Astrocyte (in vitro differentiated cells and primary cell): ENCODE data around the gene DNAJC13. TPM values are rescaled to one million over a fixed set of nuclear protein-coding genes. Genes with fewer than 3 reads are reported as not detected.

ENCODE experiments used
- DNase-seq: peaks from one replicate; pipeline ENCODE4 v3.0.0-alpha.2; 2010; ENCODE audit warnings: low read depth
- FAIRE-seq: peaks from 2 replicates; lab custom pipeline; 2011; peaks lifted over from hg19 to GRCh38; lab: Jason Lieb, UNC
- H2AFZ ChIP-seq: 2 replicates; pipeline ENCODE4 v1.6.0; 2012; ENCODE audit warnings: low read depth, low read length, inconsistent platforms
- H3K27ac ChIP-seq: 2 replicates; pipeline ENCODE4 v1.5.1; 2011; ENCODE audit warnings: low read depth, low read length, inconsistent platforms
- H3K27me3 ChIP-seq: 2 replicates; pipeline ENCODE4 v1.6.0; 2011; ENCODE audit warnings: low read length, inconsistent platforms; ENCODE audit not compliant: insufficient read depth
- H3K36me3 ChIP-seq: 2 replicates; pipeline ENCODE4 v1.5.1; 2011; ENCODE audit warnings: low read length, inconsistent platforms; ENCODE audit not compliant: insufficient read depth
- H3K4me1 ChIP-seq: 2 replicates; pipeline ENCODE4 v1.5.1; 2011; ENCODE audit warnings: low read length, inconsistent platforms; ENCODE audit not compliant: insufficient read depth
- H3K4me2 ChIP-seq: 2 replicates; pipeline ENCODE4 v1.6.0; 2012; ENCODE audit warnings: low read length, inconsistent platforms
- H3K4me3 ChIP-seq: 2 replicates; pipeline ENCODE4 v1.5.1; 2011; ENCODE audit warnings: low read depth, mild to moderate bottlenecking, low read length, inconsistent platforms; ENCODE audit not compliant: insufficient read depth
- H3K79me2 ChIP-seq: 2 replicates; pipeline ENCODE4 v1.6.0; 2012; ENCODE audit warnings: mild to moderate bottlenecking, low read length, inconsistent platforms; ENCODE audit not compliant: insufficient read depth
- H3K9ac ChIP-seq: 2 replicates; pipeline ENCODE4 v1.6.0; 2012; ENCODE audit warnings: mild to moderate bottlenecking, low read length, inconsistent platforms
- H3K9me3 ChIP-seq: 2 replicates; pipeline ENCODE4 v1.5.1; 2012; ENCODE audit warnings: low read depth, mild to moderate bottlenecking, low read length, inconsistent platforms; ENCODE audit not compliant: insufficient read depth
- H4K20me1 ChIP-seq: 2 replicates; pipeline ENCODE4 v1.6.0; 2012; ENCODE audit warnings: low read length, inconsistent platforms; ENCODE audit not compliant: insufficient read depth
- H3K27ac Mint-ChIP-seq: one replicate; pipeline ENCODE4 v1.8.0; 2021; ENCODE audit warnings: mild to moderate bottlenecking, mixed read lengths; ENCODE audit not compliant: unreplicated experiment
- H3K27me3 Mint-ChIP-seq: one replicate; pipeline ENCODE4 v1.8.0; 2021; ENCODE audit warnings: low read depth, mixed read lengths; ENCODE audit not compliant: unreplicated experiment
- H3K36me3 Mint-ChIP-seq: one replicate; pipeline ENCODE4 v1.8.0; 2021; ENCODE audit warnings: low read depth, mixed read lengths; ENCODE audit not compliant: unreplicated experiment
- H3K4me1 Mint-ChIP-seq: one replicate; pipeline ENCODE4 v1.8.0; 2021; ENCODE audit warnings: low read depth, mixed read lengths; ENCODE audit not compliant: unreplicated experiment
- H3K4me3 Mint-ChIP-seq: one replicate; pipeline ENCODE4 v1.8.0; 2021; ENCODE audit warnings: mild to moderate bottlenecking, moderate library complexity, mixed read lengths; ENCODE audit not compliant: unreplicated experiment
- H3K9me3 Mint-ChIP-seq: one replicate; pipeline ENCODE4 v1.8.0; 2021; ENCODE audit warnings: mild to moderate bottlenecking, mixed read lengths; ENCODE audit not compliant: unreplicated experiment
- EZH2 ChIP-seq: IDR thresholded peaks from 2 replicates; pipeline ENCODE4 v1.6.1; 2012; ENCODE audit warnings: mild to moderate bottlenecking, low read length, inconsistent platforms; ENCODE audit not compliant: insufficient read depth
- total RNA-seq: library from RNA; stranded (reverse); gene quantifications from 2 replicates; pipeline ENCODE4 v1.2.1, GENCODE V29; 2021
- TF ChIP-seq, protein P1 (sequence below): IDR thresholded peaks from 2 replicates; pipeline ENCODE4 v1.5.1; 2011; ENCODE audit warnings: low read depth, mild to moderate bottlenecking, inconsistent platforms, low read length, moderate library complexity; ENCODE audit not compliant: insufficient read depth

The DNAJC13 gene
- total RNA-seq, 1 donor from 2014 or later: 38.5 TPM

DNA sequence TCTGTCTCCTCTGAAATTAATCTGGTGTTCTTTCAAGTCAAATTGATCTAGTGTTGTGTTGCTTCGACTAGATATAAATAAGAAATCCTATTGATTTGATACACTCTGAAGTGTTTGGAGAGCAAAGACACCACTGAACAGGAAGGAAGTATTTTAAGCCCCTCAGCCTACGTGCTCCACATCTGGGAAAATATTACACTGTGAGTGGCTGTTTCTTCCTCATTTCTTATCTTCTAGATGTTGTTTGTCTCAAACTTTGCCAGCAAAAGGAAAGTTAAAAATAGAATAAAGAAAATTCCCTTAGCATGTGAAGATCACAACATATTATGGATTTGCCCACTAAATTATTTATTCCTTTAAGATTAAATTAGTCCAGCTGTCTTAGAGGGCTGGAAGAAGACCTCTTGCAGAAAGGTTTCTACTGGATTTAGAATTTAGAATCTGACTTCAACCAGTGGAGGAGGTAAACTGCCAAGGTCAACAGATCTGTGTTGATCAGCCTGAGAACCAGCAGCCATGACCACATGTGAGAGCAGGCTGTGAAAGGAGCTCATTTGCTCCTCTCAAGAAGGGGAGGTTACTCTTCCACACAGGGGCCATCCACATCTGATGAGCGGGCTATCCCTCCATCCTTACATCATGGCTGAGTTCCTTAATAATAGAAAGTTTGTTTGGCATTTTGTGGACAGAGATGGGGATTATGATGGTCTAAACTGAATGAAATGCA, 133.4 kb downstream of the DNAJC13 start:
- Histone ChIP-seq H3K36me3 (no peaks in the 10 kb centered on the region), H3K9ac (no peak overlapping the region), H3K4me2 (peak overlapping the region; percentile 37), H3K27ac (no peak overlapping the region), H3K9me3 (no peaks in the 10 kb centered on the region), H2AFZ (no peak overlapping the region), H3K4me3 (no peak overlapping the region), H3K27me3 (no peaks in the 10 kb centered on the region), H3K4me1 (peaks cover 23% of the 10 kb centered on the region), H3K79me2 (no peaks in the 10 kb centered on the region), H4K20me1 (no peaks in the 10 kb centered on the region)
- peaks cover 8% of the 10 kb centered on the region for H3K4me1 Mint-ChIP-seq
- DNase-seq (peak; percentile 36), FAIRE-seq (no peak)
- TF ChIP-seq, protein P1, sequence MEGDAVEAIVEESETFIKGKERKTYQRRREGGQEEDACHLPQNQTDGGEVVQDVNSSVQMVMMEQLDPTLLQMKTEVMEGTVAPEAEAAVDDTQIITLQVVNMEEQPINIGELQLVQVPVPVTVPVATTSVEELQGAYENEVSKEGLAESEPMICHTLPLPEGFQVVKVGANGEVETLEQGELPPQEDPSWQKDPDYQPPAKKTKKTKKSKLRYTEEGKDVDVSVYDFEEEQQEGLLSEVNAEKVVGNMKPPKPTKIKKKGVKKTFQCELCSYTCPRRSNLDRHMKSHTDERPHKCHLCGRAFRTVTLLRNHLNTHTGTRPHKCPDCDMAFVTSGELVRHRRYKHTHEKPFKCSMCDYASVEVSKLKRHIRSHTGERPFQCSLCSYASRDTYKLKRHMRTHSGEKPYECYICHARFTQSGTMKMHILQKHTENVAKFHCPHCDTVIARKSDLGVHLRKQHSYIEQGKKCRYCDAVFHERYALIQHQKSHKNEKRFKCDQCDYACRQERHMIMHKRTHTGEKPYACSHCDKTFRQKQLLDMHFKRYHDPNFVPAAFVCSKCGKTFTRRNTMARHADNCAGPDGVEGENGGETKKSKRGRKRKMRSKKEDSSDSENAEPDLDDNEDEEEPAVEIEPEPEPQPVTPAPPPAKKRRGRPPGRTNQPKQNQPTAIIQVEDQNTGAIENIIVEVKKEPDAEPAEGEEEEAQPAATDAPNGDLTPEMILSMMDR: no peak
- TF ChIP-seq EZH2: no peak
- peaks cover 1% of the 10 kb centered on the region for H3K27me3 Mint-ChIP-seq
- no peak overlapping the region for H3K27ac Mint-ChIP-seq
- no peaks in the 10 kb centered on the region for H3K9me3 Mint-ChIP-seq
- peaks cover 1% of the 10 kb centered on the region for H3K36me3 Mint-ChIP-seq
- no peak overlapping the region for H3K4me3 Mint-ChIP-seq

DNA sequence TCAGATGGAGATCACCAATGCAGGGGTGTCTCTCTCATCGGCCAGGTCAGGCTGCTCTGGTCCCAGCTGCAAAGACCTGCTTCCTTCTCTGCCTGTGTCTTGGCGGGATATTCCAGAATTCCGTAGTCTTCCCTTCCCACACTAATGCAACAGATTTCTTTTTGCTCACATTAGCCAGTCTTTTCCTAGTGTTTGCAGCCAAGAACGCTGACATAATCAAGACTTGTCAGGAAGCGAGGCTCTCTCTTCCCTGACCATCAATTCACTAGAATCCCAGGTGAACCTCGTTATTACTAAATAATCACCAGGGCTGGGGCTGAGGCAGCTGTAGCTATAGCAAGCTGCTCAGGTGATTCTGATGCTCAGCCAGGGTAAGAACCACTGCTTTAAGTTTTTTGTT, 136.5 kb downstream of the DNAJC13 start:
- FAIRE-seq: no peak

More for the DNA sequence above, 136.5 kb downstream of the DNAJC13 start:
- H3K27ac Mint-ChIP-seq: no peak overlapping the region
- Histone ChIP-seq H3K27me3 (no peaks in the 10 kb centered on the region), H3K79me2 (no peaks in the 10 kb centered on the region), H3K4me2 (no peak overlapping the region), H3K9me3 (no peaks in the 10 kb centered on the region), H3K9ac (no peak overlapping the region), H2AFZ (no peak overlapping the region), H3K36me3 (no peaks in the 10 kb centered on the region), H3K4me1 (peaks cover 23% of the 10 kb centered on the region), H4K20me1 (no peaks in the 10 kb centered on the region), H3K27ac (no peak overlapping the region), H3K4me3 (no peak overlapping the region)
- H3K27me3 Mint-ChIP-seq: peaks cover 1% of the 10 kb centered on the region
- H3K9me3 Mint-ChIP-seq: no peaks in the 10 kb centered on the region
- H3K4me1 Mint-ChIP-seq: peaks cover 8% of the 10 kb centered on the region
- no peak overlapping the region for H3K4me3 Mint-ChIP-seq
- TF ChIP-seq, protein P1: no peak
- no peak for TF ChIP-seq EZH2
- peaks cover 8% of the 10 kb centered on the region for H3K36me3 Mint-ChIP-seq
- no peak for DNase-seq
